HG03520 (cell line): ENCODE measurements around the gene HYDIN.
A peak's percentile ranks its signal among the peaks of the same experiment; 100 is the strongest.

Experiments
- ATAC-seq: cut with Tn5 transposase; IDR thresholded peaks from one replicate; pipeline ENCODE4 v1.9.1; 2021; ENCODE audit warnings: mild to moderate bottlenecking, moderate library complexity; ENCODE audit not compliant: unreplicated experiment

The HYDIN gene

DNA sequence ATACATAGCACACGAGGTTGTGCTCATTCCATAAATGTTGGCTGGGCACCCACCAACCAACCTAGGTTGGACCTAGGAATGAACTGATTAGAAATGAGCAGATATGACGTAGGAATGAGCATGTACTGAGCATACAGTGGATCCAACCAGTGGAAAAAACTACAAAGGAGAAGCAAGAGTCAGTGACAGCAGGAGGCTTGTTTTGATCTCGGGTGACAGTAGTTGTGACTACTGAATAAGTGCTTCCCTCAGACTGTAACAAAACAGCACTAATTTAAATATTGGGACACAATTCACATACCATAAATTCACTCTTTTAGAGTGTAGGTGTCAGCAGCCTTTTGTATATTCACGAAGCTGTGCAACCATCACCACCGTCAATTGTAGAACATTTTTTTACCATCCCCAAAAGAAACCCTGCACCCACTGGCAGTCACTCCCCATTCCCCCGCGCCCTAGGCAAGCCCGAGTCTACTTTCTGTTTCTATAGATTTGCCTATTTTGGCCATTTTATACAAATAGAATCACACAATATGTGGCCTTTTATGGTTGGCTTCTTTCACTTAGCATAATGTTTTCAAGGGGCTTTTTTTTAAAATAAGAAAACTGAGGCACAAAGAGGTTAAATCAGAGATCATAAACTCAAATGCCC is 436.5 kb downstream of the HYDIN start:
- ATAC-seq = peak; percentile 49

DNA sequence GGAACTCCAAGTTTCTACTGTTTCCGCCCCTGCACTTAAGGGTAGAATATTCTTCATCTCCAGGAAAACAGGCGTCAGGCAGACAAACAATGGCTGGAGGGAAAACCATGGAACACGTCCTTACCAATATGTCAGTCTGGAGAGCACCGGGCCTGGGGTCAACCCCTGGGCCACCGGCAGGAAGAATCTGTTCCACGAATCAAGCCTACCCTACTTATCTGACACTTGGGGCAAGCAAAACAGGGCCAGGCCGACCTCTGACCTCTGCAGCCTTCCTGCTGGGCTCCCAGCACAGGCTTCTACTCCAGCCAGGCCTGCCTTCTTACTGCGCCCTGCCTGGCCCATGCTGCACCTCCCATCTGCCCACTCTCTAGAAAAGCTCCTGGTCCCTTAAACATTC is 439.7 kb downstream of the HYDIN start:
- no peak for ATAC-seq

GRCh38 chr16:70789595-70790447 is 440.7 kb downstream of the HYDIN start:
- no peak for ATAC-seq

DNA sequence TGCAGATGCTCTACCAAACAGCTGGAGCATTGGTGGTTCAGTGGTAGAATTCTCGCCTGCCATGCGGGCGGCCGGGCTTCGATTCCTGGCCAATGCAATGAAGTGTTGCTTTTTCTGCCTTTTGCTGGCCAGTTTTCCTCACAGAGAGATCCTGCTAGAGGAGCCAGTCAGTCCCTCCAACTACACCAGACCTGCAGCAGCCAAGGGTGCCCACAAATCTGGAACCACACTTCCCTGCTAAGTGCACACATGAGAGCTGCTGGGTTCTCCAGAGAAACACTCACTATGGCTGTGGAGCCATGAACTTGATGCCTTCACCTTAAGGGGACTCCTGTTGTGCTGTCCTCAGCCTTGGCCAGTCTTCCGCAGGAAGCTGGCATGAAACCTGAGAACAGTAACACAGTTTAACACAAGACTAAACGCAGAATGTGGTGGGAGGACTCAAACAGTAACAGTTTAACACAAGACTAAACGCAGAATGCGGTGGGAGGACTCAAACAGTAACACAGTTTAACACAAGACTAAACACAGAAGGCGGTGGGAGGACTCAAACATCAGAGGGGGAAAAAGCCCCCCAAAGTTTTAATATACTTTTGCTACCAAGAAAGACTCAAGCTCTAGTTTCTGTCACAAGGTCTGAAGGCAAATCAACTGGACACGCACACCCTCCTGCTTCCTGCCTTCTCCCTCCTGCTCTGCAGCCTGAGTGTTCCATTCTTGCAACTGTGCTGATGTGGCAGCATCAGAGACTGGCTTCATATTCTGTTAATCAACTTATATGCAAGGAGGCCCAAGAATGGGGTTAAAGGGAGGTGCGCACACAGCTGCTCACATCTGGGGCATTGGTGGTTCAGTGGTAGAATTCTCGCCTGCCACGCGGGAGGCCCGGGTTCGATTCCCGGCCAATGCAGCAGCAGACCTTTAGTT is 441.6 kb downstream of the HYDIN start:
- ATAC-seq = no peak

- ATAC-seq = no peak
Measured at GRCh38 chr16:70786020-70786755, 444.3 kb downstream of the HYDIN start.

- no peak for ATAC-seq
Measured at GRCh38 chr16:70784692-70785555, 445.6 kb downstream of the HYDIN start.

DNA sequence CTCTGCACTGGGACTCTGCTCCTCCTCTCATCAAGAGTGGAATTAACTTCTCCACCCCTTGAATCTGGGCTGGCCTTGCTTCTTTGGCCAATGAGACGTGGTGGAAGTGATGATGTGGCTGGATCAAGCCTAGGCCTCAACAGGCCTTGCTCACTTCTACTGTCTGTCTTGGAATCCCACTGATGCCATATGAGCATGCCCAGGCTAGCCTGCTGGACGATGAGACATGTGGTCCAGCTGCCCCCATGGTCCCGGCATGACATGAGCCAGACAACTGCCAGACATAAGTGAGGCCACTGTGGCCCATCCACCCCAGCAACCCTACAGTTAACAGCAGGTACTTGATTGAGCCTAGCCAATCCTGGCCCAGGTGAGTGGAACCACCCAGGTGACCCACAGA is 448.3 kb downstream of the HYDIN start:
- no peak for ATAC-seq

DNA sequence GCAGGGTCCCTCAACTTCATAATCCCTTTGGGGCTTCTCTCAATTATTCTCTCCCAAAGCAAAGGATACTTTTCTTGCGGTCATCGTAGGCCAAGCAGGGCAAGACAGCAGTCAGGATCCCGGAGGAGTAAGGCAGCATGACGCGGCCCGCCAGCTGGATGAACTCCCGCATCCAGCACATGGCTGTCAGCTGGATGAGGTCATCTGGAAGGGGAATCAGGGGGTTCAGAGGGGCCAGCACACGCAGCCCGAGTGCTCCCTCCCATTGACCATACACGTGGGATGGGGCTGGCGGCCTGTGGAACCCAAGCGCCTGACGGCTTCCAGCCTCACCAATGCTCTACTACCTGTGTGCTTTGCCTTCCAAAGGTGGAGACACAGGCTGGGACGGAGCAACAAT is 448.7 kb downstream of the HYDIN start:
- no peak for ATAC-seq

DNA sequence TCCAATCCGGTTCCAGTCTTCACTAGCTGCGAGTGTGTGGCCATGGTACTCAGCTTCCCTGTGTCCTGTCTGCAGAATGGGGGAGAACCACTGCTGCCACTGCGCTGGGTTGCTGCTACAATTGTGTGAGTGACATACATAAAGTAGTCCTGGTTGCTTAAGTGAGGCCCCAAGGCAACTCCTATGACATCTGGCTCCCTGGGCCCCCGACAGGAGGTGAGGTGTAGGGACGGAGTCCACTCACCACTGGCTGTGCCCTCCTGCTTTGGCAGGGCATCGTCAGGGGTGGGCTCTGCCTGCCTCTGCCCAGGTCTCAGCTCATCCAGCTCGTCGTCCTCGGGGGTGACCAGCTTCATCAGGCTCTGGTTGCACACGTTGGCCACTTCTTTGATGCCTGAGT is 450.0 kb downstream of the HYDIN start:
- ATAC-seq = no peak

- ATAC-seq = no peak
Measured at GRCh38 chr16:70779361-70779760, 451.2 kb downstream of the HYDIN start.

GRCh38 chr16:70778901-70779309 is 451.6 kb downstream of the HYDIN start:
- no peak for ATAC-seq

- no peak for ATAC-seq
Measured at GRCh38 chr16:70777973-70778406, 452.5 kb downstream of the HYDIN start.

- ATAC-seq = no peak
Measured at GRCh38 chr16:70777496-70777895, 453.0 kb downstream of the HYDIN start.

DNA sequence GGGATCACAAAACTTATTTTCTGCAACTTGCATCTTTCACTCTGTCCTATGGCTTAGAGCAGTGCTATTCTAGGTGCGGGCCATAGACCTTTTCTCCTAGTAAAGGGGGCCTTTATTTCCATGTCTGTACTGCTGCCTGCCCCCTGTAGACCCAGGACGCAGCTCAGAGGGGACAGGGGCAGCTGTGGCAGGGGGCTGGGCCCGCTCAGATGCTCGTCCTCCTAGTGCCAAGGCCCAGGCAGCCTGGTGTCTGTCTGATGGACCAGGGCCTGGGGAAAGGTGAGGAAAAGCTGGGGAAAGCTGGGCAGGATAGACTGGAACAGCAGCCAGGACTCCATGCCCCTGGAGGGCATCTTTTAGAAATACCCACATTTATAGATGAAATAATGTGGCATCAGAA is 455.1 kb downstream of the HYDIN start:
- no peak for ATAC-seq

DNA sequence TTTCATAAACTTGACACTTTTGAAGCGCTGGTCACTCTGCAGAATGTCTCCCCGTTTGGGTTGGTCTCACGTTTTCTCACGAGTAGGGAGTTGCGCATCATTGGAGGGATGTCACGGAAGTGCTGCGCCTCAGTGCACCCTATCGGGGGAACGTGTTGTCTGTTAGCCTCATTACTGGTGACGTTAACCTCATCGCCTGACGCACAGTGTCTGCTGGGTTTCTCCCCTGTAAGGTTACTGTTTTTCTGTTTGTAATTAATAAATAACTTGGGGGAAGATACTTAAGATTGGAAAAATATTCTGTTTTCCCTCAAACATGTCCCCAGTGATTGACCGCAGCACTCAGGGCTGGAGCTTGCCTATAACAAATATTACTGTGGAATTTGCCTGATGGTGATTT is 456.3 kb downstream of the HYDIN start:
- no peak for ATAC-seq

DNA sequence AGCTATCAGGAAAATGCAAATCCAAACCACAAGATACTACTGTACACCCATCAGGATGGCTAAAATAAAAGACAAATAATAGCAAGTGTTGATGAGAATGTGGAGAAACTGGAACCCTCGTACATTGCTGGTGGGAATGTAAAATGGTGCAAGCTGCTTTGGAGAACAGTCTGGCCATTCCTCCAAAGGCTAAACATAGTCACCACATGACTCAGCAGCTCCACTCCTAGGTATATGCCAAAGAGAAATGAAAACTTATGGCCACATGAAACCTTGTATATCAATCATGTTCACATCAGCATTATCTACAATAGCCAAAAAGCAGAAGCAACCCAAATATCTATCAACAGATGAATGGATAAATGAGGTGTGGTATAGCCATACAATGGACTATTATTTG is 458.0 kb downstream of the HYDIN start:
- ATAC-seq = no peak

GRCh38 chr16:70770626-70771552 is 459.6 kb downstream of the HYDIN start:
- peak; percentile 68 for ATAC-seq

DNA sequence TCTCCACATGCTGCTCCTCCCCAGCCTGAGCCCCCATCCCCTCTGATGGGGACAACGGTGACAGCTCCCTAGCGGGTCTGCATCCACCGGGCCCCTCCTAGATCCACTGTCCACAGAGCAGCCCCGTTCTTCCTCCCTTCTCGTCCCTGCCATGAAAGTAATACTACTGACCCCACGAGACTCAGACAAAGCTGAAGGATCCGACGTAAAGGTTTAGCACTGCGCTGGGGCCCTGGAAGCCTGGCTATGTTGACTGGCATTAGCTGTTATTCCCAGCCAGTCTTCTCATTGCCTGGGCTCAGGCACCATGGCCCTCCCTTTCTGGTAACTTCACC is 460.3 kb downstream of the HYDIN start:
- no peak for ATAC-seq

DNA sequence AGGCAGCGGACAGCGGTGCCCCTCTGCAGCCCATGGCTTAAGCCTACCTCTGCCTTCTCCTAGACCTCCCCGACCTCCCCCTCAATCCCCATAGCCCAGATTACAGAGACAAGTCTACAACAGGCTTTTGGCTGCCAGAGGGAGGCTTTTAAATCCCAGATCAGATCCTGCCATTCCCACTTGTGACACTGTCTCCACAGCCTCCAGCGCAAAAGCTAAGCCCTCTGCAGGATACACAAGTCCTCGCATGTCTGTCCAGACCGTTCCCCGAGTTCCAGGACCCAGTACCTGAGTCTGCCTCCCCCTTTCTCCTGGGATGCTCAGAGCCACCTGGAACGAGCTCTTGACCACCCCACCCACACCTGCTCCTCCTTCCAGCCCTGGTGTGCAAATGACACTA is 460.8 kb downstream of the HYDIN start:
- ATAC-seq = no peak
